Fibroblast of the aortic adventitia (primary cell): Measurements from ENCODE around the gene NAIF1. TPM values are rescaled to one million over a fixed set of nuclear protein-coding genes. Genes with fewer than 3 reads are reported as not detected.

ENCODE experiments used
- DNase-seq: peaks from one replicate; pipeline ENCODE4 v3.0.0-alpha.2; 2010; ENCODE audit warnings: low read depth
- H3K4me3 ChIP-seq: 2 replicates; pipeline ENCODE4 v1.5.1; 2011; ENCODE audit warnings: low read depth, mild to moderate bottlenecking, control low read depth, low read length, moderate library complexity
- total RNA-seq: library from RNA; depleted of rRNA; stranded (reverse); fragments of >200 nt; gene quantifications from 2 replicates; pipeline ENCODE4 v1.2.3, GENCODE V29; 2012; ENCODE audit warnings: low replicate concordance
- TF ChIP-seq, protein P1 (sequence below): IDR thresholded peaks from 2 replicates; pipeline ENCODE4 v1.5.1; 2011; ENCODE audit warnings: mild to moderate bottlenecking, low read length, control low read depth, inconsistent platforms; ENCODE audit not compliant: insufficient read depth

Gene NAIF1
- total RNA-seq, 1 donor: 7.5 TPM

GRCh38 chr9:128055344-128056040, 11.6 kb downstream of the NAIF1 start:
- no peak overlapping the region for H3K4me3 ChIP-seq
- DNase-seq: peak; percentile 40
- TF ChIP-seq, protein P1, sequence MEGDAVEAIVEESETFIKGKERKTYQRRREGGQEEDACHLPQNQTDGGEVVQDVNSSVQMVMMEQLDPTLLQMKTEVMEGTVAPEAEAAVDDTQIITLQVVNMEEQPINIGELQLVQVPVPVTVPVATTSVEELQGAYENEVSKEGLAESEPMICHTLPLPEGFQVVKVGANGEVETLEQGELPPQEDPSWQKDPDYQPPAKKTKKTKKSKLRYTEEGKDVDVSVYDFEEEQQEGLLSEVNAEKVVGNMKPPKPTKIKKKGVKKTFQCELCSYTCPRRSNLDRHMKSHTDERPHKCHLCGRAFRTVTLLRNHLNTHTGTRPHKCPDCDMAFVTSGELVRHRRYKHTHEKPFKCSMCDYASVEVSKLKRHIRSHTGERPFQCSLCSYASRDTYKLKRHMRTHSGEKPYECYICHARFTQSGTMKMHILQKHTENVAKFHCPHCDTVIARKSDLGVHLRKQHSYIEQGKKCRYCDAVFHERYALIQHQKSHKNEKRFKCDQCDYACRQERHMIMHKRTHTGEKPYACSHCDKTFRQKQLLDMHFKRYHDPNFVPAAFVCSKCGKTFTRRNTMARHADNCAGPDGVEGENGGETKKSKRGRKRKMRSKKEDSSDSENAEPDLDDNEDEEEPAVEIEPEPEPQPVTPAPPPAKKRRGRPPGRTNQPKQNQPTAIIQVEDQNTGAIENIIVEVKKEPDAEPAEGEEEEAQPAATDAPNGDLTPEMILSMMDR: no peak

DNA sequence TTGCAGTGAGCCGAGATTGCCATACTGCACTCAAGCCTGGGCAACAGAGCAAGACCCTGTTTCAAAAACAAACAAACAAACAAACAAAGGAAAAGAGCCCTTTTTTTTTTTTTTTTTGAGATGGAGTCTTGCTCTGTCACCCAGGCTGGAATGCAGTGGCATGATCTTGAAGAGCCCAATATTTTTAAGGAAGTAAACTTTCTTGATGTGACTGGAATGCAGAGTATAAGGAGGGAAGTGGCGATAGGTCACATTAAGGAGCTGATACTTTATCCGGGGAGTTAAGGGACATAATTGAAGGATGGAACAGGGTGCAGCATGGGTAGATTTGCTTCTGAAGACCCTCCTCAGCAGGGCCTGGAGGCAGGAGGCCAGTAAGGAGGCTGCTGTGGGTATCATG, 13.0 kb downstream of the NAIF1 start:
- TF ChIP-seq, protein P1: no peak
- H3K4me3 ChIP-seq: no peak overlapping the region
- no peak for DNase-seq

- H3K4me3 ChIP-seq: no peak overlapping the region
- TF ChIP-seq, protein P1: no peak
- DNase-seq: no peak
Measured at GRCh38 chr9:128053560-128053959, 13.6 kb downstream of the NAIF1 start.

GRCh38 chr9:128051932-128052709, 15.0 kb downstream of the NAIF1 start:
- TF ChIP-seq, protein P1: no peak
- DNase-seq: no peak

GRCh38 chr9:128049843-128050242, 17.3 kb downstream of the NAIF1 start:
- H3K4me3 ChIP-seq: no peak overlapping the region
- TF ChIP-seq, protein P1: no peak
- no peak for DNase-seq

More at GRCh38 chr9:128051932-128052709, 15.0 kb downstream of the NAIF1 start:
- no peak overlapping the region for H3K4me3 ChIP-seq

DNA sequence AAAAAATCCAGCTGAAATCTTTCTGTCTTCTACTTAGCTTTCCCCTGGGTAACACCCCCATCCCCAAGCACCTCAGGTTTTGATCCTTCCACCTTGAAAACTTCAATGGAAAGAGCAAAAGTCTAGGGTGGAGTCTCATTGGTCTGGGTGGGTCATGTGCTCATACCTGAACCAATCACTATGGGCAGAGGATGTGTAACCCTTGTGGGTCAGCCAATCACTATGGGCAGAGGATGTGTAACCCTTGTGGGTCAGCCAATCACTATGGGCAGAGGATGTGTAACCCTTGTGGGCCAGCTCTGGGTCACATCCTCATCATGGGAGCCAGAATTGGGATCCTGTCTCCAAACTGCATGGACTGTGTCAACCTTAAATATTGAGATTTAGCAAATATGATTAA, 18.5 kb downstream of the NAIF1 start:
- H3K4me3 ChIP-seq: no peak overlapping the region
- TF ChIP-seq, protein P1: no peak

More for the DNA sequence above, 18.5 kb downstream of the NAIF1 start:
- no peak for DNase-seq
